Inflammatory macrophage treated with lipopolysaccharide for 1 hour (primary cell): ENCODE measurements around the gene NLGN1.
A peak's percentile ranks its signal among the peaks of the same experiment; 100 is the strongest.
"Not testable (repeated sequence)": the region's sequence is repeated elsewhere in the genome, so short reads cannot be mapped to it uniquely, and the experiment has no call there.

Experiments used
- DNase-seq, 2 donors: peaks; one replicate each; pipeline ENCODE4 v3.0.0-alpha.2; 2020 to 2022

The NLGN1 gene

DNA sequence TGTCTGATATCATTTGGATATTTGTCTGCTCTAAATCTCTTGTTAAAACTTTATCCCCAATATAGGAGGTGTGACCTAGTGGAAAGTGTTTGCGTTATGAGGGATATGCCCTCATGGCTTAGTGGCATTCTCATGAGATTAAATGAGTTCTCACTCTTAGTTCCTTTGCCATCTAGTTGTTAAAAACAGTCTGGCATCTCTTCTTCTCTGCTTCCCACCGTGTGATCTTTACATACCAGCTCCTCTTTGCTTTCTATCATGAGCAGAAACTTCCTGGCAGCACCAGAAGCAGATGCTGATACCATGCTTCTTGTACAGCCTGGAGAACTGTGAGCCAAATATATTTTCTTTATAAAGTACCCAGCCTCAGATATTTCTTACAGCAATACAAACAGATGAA, 33.0 kb downstream of the NLGN1 start:
- DNase-seq: no peak

GRCh38 chr3:173439004-173439403, 41.5 kb downstream of the NLGN1 start:
- no peak for DNase-seq

DNA sequence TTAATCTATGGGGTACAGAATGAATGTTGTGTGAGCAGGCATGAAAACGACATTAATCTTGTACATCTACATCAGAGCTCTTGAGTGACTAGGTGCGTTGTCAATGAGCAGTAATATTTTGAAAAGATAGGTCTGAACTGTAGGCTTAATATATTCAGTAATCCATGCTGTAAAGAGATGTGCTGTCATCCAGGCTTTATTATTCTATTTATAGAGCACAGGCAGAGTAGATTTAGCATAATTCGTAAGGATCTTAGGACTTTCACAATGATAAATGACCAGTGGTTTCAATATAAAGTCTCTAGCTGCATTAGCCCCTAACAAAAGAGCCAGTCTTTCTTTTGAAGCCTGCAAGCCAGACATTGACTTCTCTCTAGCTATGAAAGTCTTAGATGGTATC, 43.0 kb downstream of the NLGN1 start:
- no peak for DNase-seq

DNA sequence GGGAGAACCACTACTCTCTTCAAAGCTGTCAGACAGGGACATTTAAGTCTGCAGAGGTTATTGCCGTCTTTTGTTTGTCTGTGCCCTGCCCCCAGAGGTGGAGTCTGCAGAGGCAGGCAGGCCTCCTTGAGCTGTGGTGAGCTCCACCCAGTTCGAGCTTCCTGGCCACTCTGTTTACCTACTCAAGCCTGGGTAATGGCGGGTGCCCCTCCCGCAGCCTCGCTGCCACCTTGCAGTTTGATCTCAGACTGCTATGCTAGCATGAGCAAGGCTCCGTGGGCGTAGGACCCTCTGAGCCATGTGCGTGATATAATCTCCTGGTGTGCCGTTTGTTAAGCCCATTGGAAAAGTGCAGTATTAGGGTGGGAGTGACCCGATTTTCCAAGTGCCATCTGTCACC, 54.0 kb downstream of the NLGN1 start:
- DNase-seq: not testable (repeated sequence)

GRCh38 chr3:173463250-173463649, 65.7 kb downstream of the NLGN1 start:
- DNase-seq: no peak

DNA sequence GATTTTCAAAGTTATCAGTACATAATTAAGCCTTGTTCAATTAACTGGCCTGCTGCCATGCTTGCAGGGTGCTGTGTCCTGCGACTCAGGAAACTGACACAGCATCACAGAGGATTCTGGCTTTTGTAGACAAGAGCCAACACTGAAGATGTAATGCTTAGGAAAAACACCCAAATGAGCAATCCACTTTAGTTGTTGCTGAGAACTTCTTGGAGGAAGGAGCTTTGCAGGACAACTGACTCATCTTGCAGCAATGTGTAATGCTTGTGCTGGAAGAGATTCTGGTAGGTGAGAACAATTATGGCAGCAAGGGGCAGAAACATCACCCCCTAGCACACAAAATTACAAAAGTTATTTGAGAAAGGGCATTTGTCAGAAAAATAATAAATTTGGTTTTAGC, 67.6 kb downstream of the NLGN1 start:
- DNase-seq: no peak

- no peak for DNase-seq
Observed at GRCh38 chr3:173465898-173466678, 68.5 kb downstream of the NLGN1 start.

- no peak for DNase-seq
Observed at GRCh38 chr3:173467501-173467900, 70.0 kb downstream of the NLGN1 start.

- no peak for DNase-seq
Observed at GRCh38 chr3:173473237-173473636, 75.7 kb downstream of the NLGN1 start.

GRCh38 chr3:173479301-173479700, 81.8 kb downstream of the NLGN1 start:
- no peak for DNase-seq

DNA sequence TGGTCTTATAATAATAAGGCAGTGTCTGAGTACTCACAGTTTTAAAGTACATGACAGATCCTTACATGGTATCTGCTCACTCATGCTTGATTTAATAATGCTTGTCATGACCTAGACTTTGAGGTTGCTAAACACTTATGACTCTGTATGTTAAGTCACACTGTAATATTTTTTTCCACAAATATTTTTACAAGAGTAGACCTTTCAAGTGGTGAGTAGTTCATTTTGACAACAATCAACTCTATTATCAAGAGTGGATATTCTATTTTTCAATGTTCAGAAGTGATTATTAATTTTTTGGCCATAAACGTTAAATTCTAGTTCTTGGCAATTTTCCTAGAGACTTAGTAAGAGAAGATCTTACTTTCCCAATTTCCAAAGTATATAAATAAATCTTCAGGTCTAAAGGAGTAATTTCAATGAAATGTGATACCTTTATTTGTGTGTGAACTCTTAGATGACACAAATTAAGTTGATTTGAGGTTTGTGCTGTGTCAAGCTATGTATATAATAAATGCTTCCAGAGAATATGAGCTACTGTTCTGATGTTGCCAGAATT, 104.5 kb downstream of the NLGN1 start:
- no peak for DNase-seq

DNA sequence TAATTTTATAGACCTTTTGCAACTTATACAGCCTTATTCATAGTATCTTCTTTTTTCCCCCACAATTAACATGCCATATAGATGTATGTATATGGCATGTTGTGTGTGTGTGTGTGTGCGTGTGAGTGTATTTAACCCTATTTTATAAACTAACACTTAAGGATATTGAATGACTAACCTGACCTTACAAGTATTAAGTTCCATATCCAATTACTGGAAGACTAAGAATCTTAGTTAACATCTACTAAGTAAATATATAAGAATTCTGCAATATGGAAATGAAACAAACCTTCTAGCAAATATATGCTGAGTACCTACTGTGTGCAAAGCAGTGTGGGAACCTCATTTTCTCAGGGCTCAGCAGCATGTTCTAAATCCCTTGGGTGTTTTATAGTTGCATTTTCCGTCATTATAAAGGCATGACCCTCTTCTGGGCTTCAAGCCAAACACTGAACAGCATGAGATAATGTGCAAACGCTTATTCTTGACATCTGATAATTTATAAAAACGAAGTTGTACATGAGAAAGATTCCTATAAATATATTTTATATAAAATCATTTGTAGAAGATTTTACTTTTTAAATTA, 105.5 kb downstream of the NLGN1 start:
- no peak for DNase-seq

DNA sequence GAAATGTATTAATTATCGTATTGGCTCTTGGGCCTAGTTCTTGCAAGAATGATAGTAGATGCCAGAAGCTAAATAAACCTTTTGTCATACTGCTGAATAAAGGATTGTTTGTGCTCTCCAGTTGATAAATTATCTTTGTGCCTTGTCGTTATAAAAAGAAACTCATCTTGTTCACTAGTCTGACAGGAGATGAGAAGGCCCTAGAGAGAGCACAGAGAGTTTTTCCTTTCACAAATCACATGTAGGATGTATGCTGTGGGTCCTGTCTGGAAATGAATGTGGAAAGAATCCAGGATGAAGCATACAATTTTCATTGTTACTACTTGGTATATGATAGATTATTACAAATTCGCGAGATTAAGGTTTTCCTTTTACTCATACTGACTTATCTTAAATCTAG, 113.0 kb downstream of the NLGN1 start:
- no peak for DNase-seq

DNA sequence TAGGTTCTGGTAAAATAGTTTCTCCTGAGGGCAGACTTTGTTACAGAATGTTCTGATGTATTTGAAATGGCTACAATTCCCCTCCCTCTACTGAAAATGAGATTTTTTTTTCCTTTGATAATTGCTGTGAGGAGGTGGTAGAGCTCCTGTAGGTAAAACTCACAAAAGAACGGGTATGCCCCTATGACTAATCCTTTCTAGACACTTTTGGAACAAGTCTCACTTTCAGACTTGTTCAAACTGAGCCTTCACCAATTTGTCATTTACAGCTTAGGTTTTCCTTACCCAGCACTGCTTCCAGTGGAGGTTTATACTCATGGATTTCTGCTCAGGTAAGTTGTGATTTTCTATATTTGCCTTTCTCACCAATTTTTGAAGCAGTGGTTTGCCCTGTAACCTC, 115.6 kb downstream of the NLGN1 start:
- no peak for DNase-seq

DNA sequence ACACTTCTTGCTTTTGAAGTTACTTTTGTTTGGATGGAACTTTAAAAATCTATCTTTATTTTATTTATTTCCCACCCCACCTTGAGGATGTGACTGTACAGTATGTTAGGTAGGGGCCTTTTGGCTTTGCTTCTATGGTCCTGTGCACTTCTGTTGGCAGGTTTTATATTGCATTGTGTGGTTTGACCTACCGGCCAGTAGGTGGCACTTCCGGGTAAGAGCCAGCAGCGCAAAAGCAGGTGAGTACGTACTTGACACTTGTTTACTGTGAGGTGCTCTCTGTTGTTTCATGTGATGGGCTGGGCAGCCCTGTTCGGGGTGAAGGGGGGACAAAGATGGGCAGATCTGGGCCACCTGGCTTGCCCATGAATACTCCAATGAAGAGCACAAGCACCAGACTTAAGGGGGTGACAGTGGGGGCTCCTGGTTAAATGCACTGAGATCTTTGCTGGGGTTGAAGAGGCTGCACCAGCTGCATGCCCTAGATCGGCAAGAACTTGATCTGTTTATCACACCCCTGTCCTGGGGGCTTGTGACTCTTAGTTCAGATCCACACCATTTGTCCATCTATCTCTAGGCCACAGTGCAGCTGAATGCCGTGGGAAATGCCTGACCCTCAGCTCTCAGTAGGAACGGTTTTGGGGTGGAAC, 131.6 kb downstream of the NLGN1 start:
- no peak for DNase-seq

DNA sequence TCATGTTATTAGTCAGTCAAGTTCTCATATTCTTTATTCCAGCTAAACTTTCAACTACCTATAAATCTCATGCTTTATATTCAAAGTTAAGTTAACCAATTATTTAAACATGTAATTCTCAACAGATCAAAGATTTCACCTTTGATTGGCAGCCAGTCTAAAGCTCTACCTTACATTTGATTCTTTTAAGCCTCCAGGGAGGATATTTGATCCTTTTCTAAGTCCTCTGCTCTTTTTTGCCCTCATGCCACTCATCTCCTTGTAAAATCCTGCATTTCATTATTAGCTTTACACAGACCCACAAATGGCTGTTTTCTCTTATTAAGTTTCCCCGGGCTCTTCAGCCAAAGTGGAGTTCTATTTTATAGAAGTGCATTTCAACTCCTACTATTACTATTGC, 134.1 kb downstream of the NLGN1 start:
- DNase-seq: no peak

DNA sequence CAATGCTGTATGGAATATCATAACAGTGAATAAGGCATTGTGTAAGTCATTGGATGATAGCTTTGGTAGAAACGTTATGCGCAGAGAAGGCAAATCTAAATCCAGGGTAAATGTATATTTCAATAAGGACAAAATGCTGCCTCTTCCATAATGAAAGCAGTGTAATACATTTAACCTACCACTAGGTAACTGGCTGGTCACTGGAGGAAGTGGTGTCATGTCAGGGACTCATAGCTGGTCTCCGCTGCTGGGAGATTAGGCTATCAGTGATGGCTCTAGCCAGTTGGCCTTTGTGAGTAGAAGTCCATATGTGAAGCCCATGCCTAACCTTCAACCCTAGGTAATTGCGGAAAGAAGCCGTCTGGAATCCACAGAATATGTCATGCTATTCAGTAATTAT, 140.9 kb downstream of the NLGN1 start:
- DNase-seq: no peak

DNA sequence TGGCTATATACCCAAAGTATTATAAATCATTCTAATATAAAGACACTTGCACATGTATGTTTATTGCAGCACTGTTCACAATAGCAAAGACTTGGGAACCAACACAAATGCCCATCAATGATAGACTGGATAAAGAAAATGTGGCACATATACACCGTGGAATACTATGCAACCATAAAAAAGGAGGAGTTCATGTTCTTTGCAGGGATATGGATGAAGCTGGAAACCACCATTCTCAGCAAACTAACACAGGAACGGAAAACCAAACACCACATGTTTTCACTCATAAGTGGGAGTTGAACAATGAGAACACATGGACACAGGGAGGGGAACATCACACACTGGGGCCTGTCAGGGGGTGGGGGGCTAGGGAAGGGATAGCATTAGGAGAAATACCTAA, 148.0 kb downstream of the NLGN1 start:
- DNase-seq: not testable (repeated sequence)

DNA sequence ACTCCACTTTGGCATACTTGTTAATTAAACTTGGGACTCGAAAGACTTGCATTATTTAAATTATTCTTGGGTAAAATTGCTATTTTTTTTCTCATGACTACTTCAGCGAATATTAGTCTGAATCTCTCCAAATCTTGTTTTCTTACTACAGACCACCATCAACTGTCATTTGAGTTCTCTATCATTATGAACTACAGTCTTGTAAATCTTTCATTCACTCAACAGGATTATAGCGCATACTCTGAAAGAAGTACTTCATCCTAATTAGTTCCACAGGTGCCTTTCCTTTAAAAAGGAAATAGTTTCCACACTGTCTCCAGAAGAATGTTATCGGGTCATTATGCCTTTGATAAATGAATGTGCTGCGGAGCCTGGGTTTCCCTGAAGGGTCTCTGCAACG, 149.5 kb downstream of the NLGN1 start:
- no peak for DNase-seq

DNA sequence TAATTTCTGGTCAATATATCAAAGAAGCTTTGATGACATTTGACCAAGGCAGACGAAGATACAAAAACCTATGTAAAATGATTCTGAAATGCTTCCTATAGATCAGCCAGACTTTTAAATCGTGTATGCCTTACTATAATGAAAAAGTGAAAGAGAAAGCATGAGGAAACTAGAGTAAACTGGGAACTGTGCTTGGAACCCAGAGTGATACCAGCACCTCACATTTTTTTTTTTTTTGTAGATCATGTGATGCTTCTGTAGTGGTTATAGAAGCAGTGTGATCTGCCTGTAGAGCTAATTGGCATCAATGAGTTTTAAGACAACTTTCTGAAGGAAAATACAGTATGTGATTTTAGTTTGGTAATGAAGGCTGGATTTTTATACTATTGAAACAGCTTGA, 150.7 kb downstream of the NLGN1 start:
- no peak for DNase-seq

DNA sequence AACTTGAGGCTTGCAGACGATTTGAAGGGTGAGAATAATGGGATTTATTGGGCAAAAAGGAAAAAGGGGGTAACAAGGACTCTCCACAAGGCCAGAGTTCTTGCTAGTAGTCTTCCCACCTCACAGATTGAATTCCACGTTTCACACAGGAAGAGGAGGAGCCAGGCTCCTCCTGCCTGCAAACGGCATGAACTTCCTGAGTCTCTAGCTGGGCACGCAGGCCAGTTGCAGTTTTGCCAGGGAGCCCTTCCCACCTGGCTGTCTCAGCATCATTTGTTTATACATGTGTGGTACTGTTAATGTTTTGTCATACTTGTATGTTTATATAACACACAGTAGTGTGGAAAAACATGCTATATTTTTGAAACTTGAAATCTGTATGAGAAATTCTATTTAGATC, 155.0 kb downstream of the NLGN1 start:
- no peak for DNase-seq

GRCh38 chr3:173553635-173554280, 156.2 kb downstream of the NLGN1 start:
- DNase-seq: peak in 1 of 2 donors; percentile 17

- no peak for DNase-seq
Observed at GRCh38 chr3:173556546-173556945, 159.0 kb downstream of the NLGN1 start.

GRCh38 chr3:173567997-173568396, 170.5 kb downstream of the NLGN1 start:
- DNase-seq: no peak
